ENCODE results near the gene GCK.

Gene GCK

DNA sequence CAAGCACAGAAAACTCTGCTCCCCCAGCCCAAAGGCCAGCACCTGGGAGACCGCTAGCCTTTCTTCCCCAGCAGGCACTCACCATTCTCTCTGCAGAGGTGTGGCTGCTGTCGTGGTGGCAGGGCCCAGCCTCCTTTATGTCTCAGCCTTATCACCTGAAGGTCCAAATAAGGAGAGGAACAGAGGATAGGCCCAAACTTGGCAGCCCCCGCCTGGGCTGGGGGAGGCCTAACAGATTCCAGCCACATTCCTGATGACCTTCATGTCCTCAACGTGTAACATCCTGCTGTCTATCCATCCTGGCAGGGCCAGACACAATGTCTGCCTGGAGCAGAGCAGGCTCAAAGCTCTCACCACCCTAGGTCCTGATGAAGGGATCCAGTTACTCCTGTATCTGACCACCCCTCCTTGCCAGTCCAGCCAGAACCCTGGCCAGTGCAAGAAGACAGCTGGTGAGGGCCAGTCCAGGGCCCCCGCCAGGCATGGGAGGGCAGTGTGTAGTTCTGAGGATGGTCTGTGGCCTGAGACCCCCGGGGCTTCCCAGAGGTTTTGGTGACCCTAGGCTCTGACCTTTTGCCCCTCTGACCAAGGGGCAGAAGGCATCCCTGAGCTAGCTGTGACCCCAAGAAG, 47.9 kb downstream of the GCK start, which contains the start of gene MYL7:
MYL7 (minus strand) TSS at position 112 of the 630 bp plus-strand sequence; CDS start at position 85, 27 bp downstream.
- no peak for DNase-seq (ENCODE audit: low read depth)
- TF ChIP-seq CTCF (IDR thresholded peaks at IDR 0.05; ENCODE audit: low read length, missing control alignments), result no peak
- H3K4me3 ChIP-seq (replicated peaks; ENCODE audit: low read depth, low read length), result no peak within 1 kb of the TSS

- no peak for TF ChIP-seq CTCF (IDR thresholded peaks at IDR 0.05; ENCODE audit: low read length, missing control alignments)
- no peak for DNase-seq (ENCODE audit: low read depth)
- H3K4me3 ChIP-seq (replicated peaks; ENCODE audit: low read depth, low read length), result no peak overlapping the region
These were observed 48.9 kb downstream of the GCK start for GRCh38 chr7:44140341-44140740.

- TF ChIP-seq CTCF (IDR thresholded peaks at IDR 0.05; ENCODE audit: low read length, missing control alignments), result no peak
- no peak for DNase-seq (ENCODE audit: low read depth)
- no peak overlapping the region for H3K4me3 ChIP-seq (replicated peaks; ENCODE audit: low read depth, low read length)
These were observed 49.8 kb downstream of the GCK start for GRCh38 chr7:44139311-44140010.

- DNase-seq (ENCODE audit: low read depth), result no peak
- H3K4me3 ChIP-seq (replicated peaks; ENCODE audit: low read depth, low read length), result no peak overlapping the region
- no peak for TF ChIP-seq CTCF (IDR thresholded peaks at IDR 0.05; ENCODE audit: low read length, missing control alignments)
These were observed 50.5 kb downstream of the GCK start for GRCh38 chr7:44138698-44139097.

DNA sequence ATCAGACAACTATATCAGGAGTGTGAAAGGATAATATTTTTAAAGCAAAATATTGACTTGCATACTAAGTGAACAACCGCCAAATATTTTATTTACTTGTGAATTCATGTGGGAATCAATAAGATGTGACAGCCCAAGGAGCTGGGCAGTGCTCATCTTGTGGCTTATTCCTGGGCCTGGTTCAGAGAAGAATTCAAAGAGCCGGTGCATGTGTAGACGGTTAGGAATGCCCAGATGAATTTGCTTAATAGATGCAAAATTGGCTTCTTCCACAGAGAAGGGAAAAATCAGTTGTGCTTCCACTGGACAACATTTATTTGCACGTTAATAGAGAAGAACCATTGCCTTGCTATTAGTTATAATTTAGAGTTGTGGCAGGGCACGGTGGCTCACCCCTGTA, 52.5 kb downstream of the GCK start:
- no peak for DNase-seq (ENCODE audit: low read depth)
- no peak for TF ChIP-seq CTCF (IDR thresholded peaks at IDR 0.05; ENCODE audit: low read length, missing control alignments)
- H3K4me3 ChIP-seq (replicated peaks; ENCODE audit: low read depth, low read length), result no peak overlapping the region

DNA sequence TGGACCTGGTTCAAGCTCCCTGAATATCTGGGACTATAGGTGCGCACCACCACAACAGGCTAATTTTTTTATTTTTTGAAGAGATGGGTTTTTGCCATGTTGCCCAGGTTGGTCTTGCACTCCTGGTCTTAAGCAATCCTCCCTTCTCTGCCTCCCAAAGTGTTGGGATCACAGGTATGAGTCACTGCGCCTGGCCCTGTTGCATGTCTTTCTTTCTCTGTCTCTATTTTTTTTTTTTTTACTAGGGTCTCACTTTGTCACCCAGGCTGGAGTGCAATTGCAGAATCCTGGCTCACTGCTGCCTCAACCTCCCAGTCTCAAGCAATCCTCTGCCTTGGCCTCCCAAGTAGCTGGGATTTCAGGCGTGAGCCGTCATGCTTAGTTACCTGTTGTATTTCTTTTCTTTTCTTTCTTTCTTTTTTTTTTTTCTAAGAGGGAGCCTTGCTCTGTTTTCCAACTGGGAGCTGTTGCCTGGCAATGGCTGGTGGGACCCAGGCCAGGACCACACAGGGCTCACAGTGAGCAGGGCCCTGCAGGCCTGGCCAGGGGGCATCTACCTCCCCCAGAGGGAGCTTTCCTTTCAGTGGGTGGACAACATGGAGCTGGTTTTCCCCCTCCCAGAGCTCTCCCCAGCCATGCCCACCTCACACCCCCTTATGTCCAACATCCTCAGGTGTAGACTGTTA, 54.2 kb downstream of the GCK start:
- H3K4me3 ChIP-seq (replicated peaks; ENCODE audit: low read depth, low read length), result no peak overlapping the region
- no peak for TF ChIP-seq CTCF (IDR thresholded peaks at IDR 0.05; ENCODE audit: low read length, missing control alignments)
- DNase-seq (ENCODE audit: low read depth), result no peak
